Activated CD4-positive, CD25-positive, alpha-beta regulatory T cell (primary cell): Measurements from ENCODE around the gene ARVCF.
"Not testable (repeated sequence)": the region's sequence is repeated elsewhere in the genome, so short reads cannot be mapped to it uniquely, and the experiment has no call there.

ENCODE experiments used
- DNase-seq, 4 experiments: peaks; one replicate each; lab custom pipeline; 2025; lab: John Stamatoyannopoulos, UW

The ARVCF gene

DNA sequence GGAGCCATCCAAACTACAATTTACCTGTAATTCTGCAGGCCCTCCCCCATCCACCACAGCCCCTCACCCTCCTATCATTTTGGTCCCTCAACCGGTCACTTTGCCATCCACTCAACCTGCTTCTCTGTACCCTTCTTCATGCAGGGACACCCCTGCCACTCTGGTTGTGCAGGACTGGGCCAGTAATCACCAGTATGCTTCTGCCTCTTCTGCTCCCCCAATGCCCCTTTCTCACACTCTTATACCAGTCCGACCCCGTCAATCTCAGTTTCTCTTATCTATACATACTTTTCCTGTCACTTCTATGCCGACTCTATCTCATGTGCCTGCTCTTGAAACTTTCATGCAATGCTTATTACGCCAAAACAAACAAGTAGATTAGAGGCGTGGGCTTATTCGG is 80.1 kb downstream of the ARVCF start:
- no peak for DNase-seq

DNA sequence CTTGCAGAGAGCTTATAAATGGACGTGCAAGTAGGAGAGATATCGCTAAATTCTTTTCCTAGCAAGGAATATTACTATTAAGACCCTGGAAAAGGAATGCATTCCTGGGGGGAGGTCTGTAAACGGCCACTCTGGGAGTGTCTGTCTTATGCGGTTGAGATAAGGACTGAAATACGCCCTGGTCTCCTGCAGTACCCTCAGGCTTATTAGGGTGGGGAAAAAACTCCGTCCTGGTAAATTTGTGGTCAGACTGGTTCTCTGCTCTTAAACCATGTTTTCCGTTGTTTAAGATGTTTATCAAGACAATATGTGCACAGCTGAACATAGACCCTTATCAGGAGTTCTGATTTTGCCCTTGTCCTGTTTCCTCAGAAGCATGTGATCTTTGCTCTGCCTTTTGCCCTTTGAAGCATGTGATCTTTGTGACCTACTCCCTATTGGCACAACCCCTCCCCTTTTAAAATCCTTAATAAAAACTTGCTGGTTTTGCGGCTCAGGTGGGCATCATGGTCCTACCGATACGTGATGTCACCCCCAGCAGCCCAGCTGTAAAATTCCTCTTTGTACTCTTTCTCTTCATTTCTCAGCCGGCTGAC is 81.4 kb downstream of the ARVCF start:
- DNase-seq, result not testable (repeated sequence)

DNA sequence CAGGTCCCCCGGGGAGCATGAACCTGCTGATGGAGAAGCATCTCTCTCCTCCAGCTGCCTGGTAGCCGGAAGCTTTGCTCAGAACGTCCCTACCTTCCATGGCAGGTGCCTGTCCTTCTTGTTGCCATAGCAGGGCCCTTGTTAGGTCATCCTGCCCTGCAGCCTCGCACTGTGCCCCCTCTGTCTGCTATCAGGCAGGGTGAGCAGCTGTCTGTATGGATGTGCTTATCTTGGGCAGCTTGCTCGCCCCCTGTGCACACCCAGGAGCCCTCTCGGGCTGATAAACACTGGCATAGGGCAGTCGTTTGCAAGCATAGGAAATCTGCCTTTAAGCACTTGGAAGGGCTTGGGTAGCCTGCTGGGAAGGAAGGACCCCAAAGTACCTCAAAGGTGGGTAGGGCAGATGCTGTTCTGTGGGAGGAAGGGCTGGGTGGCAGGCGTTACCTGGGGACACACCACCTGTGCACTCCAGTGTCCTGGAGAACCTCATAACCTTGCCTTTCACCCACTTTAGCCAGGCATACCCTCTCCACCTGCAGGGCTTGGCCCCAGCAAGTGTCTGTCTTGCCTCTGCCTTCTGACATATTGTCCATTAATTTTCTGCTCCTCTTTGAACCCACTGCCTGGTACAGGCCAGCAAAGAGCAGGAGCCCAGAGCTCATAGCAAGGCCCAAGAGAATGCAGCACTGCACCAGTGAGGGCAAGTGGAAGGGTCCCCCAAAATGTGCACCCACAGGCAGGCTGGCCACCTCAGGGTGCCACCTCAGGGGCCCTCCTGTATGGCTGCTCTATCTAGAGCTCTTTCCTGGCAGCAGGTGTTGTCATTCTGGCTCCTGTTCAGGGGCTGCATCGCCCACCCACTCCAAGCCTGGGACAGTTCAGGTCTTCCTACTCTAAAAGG is 83.0 kb downstream of the ARVCF start:
- DNase-seq, result no peak

DNA sequence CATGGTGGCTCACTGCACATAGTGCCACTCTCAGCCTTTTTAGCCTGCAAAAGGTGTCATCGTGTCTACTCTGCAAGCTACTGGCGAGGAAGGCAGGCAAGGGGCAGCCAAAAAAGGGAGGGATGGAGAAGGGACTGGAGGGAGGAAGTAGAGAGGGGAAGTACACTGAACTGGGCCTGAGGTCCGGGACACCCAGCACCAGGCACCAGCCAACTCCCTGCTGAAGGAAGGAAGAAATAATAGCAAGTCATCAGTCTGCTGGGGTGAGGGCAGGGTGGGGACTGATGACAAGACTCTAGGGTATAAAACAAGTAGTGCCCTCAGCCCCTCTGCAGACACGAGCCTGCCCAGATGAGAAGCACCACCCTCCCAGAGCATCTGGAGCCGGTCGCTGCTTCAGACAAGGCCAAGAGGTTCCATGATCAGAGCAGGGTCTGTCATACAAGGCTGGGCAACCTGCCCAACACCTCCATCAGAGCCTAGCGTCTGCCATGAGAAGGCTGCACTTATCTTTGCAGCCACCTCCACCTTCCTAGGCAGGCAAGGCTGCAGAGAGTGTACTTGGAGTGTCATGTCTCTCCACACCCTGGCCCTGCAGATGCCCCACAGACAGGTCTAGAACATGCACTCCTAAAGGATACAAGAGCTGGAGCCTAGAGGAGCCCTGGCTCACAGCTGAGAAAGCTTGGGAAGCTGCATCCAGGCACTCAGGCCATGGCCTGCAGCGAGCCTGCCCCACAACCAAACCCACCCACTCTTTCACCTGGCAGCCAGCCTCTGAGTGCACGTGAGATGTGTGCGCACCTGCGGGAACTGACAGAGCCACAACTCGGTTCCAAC is 84.0 kb downstream of the ARVCF start:
- DNase-seq, result no peak

DNA sequence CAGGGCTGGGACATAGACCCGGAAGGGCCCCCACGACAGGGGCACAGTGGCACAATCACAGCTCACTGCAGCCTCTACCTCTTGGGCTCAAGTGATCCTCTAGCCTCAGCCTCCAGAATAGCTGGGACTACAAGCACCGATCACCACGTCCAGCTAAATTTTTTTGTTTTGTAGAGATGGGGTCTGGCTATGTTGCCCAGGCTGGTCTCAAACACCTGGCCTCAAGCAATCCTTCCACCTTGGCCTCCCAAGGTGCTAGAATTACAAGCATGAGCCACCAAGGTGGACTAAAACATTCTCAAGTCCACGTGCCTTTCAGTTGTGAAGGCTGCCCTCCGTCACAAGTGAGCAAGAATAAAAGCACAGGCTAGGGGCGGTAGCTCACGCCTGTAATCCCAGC is 85.1 kb downstream of the ARVCF start:
- DNase-seq, result no peak

DNA sequence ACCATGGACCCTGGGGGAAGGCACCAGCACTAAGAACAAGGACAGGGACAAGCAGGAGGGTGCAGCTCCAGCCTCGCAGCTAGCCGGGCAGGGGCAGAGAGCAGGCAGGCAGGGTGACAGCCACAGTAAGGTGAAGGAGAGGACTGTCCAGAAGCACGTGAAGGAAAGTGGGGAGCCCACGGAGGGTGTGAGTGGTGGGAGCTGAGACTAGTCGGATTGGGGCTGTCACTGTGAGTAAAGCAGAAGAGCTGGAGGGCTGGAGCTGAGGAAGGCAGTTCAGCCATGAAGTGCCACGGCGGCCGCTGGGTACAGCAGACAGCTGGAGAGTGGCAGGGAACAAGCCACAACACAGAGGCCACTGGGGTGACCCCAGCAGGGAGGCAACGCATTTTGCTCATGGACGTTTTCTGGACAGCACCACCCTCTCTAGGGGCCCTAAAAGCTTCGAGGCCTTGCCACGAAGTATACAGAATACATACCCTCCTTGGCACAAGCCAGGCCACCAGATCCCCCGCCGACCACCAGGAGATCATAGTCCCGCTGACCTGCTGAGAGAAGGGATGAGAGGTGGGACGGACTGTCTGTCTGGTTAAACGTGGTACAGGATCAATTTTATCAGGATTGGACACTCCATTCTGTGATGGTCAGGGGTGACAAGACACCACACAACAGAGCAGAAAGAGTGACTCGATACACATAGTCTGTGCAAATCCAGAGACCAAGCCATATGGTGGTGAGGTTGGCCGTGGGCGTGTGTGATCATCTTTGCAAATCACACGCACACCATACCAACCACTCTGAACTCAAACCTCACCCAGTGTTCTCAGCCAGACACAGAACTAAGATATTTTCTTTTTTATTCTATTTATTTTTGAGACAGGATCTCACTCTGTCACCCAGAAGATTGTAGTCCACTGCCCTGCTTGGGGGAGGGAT is 85.8 kb downstream of the ARVCF start:
- DNase-seq, result no peak

DNA sequence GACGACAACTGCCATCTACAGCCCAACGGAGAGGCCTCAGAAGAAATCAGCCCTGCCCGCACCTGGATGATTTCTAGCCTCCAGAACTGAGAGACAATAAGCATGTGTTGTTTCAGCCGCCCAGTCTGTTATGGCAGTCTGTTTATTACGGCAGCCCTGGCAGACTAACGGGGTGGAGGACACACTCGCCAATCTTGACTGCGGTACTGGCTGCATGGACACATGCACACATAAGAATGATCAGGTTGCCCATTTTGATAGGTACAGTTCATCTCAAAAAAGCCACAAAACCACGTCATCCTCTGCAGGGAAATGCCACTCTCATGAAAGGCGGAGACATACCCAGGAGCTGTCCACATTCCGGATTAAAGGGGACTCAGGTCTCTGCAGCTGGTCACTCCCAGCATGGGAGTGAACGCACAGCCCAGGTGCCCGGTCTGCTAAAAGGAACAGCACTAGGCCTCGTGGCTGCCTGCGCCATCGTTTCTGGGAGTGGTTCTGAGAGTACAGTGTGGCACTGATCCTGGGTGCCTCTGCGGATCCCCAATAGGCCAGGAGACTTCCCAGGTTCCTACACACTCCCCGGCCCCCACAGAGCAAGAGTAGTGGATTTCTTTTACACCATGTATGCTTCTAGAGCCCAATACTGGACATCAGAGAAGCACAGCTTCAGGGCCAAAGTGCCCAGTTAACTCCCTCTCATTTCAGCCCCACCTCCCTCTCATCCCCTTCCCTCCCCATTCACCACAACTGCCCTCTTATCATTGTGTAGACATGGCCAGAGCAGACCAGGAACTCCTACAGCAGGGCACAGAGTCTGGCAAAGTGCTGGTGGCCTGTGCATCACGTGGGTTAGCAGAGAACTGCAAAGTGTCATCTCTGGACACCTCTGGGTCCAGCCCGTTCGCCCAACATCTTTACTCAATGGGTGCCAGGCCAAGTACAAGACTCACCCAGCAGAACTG is 86.8 kb downstream of the ARVCF start:
- DNase-seq, result no peak

DNA sequence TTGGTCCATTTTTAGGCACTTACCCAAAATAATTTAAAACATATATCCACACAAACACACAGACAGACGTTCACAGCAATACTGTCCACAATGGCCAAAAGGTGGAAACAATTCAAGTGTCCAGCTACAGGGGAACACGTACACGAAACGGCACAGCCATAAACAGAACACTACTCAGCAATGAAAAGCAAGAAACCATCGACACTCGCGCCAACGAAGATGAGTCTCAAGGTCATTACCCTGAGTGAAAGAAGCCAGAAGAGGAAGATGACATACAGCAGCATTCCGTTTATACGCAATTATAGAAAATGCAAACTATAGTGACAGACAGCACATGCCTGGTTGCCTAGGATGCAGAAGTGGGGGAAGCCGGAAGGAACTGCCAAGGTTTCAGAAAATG is 88.4 kb downstream of the ARVCF start:
- DNase-seq, result no peak

DNA sequence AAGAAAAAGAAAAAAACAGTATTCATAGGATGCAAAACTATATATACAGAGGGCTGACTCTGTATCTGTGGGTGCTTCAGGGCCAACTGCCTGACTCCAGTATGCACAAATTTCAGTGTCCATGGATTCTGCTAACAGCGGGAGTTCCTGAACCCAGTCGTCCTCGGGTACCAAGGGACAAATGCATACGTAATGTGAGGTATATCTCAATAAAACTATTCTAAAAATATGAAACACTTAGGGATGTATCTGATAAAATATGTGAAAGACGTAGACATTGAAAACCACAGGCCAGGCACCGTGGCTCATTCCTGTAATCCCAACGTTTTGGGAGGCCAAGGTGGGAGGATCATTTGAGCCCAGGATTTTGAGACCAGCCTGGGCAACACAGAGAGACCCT is 88.9 kb downstream of the ARVCF start:
- DNase-seq, result no peak

DNA sequence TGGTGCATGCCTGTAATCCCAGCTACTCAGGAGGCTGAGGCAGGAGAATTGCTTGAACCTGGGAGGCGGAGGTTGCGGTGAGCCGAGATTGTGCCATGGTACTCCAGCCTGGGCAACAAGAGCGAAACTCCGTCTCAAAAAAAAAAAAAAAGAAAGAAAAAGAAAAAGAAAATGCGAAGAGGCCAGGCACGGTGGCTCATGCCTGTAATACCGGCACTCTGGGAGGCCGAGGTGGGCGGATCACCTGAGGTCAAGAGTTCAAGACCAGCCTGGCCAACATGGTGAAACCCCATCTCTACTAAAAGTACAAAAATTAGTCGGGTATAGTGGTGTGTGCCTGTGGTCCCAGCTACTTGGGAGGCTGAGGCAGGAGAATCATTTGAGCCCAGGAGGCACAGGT is 90.6 kb downstream of the ARVCF start:
- not testable (repeated sequence) for DNase-seq

DNA sequence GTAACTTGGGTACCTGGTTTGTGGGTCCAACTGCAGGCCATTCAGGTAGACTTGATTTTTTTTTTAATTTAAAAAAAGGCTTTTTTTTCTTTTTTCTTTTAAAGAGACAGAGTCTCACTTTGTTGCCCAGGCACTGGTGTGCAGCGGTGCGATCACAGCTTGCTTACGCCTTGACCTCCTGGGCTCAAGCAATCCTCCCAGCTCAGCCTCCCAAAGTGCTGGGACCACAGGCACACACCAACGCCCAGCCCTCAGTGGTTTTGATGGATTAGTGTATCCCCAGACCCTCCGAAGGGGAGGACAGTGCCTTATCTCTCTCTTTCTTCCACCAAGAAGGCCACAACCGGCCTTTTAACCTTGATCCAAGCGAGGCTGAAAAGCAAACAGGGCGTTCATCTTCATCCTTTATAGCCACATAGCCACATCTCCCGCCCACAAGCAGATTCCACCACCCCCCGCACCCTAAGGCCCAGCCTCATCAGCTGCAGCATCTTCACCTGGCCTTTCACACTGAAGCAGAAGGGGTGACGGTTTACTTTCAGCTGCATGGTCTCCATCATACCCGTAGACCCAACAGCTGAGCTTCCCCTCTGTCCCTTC is 92.6 kb downstream of the ARVCF start:
- no peak for DNase-seq

DNA sequence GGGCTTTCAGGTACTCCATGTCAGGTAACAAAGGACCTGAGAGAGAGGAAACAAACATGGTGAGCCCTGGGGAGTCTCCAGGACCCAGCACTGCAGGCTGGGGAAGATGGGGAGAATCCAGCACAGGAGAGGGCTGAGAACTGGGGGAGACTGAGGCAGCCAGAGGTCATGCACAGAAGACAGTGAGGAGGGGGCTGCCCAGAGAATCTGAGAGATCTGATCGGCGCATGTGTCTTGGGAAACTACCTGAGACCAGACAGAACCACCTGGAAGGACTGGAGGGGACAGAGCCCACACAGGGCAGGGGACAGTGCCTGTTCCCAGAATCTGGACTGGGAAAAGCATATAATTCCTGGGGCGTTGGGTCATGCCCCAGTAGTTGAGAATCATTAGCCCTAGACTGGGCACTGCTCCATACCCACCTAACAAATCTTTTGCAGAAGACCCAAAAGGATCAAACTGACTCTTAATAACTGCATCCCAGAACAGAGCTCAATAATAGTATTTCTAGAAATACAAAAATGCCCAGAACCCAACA is 95.0 kb downstream of the ARVCF start:
- no peak for DNase-seq
